ENCODE results near the gene MARCKSL1. TPM values are rescaled to one million over a fixed set of nuclear protein-coding genes. Genes with fewer than 3 reads are reported as not detected.

The MARCKSL1 gene
- total and polyA plus RNA-seq, 2 donors (not counting 1 experiment from before 2014, with no cell fraction given), result 73.2 to 106 TPM

DNA sequence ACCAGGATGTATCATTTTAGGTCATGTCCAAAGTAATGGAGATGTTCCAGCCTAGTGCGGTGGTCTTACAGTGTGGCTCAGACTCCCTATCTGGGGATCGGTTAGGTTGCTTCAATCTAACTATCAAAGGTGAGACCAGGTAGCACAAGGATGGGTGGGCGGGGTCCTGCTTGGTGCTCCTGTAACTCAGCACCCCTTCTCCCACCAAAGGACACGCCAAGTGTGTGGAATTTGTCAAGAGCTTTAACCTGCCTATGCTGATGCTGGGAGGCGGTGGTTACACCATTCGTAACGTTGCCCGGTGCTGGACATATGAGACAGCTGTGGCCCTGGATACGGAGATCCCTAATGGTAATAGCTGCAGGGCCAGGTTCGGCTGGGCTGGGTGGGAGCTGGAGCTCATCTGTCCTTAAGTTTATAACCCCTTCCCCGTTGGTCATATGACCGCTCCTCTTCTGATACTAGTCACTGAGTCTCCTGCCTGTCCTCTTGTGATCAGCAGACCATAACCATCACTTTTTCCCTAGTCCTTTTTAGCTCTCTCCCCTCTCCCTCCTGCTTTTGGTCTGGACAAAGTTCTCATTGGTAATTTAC is 5.4 kb downstream of the MARCKSL1 start:
- Histone ChIP-seq H3K4me1 (ENCODE audit: control insufficient read depth in 2 of 2, insufficient read depth in 2 of 2, low read length in 2 of 2) (peaks cover 18 to 19% of the 10 kb centered on the region in 2 donors), H4K20me1 (ENCODE audit: control insufficient read depth, insufficient read depth, low read length, poor library complexity, severe bottlenecking) (peaks cover 26% of the 10 kb centered on the region), H3K36me3 (replicated peaks in 1 of 2; ENCODE audit: control extremely low read depth in 1 of 2, control insufficient read depth in 1 of 2, extremely low read depth in 1 of 2, insufficient read depth in 2 of 2, low read length in 1 of 2) (peaks cover 1 to 74% of the 10 kb centered on the region in 2 experiments), H3K79me2 (ENCODE audit: control insufficient read depth, insufficient read depth, low read length) (peaks cover 32% of the 10 kb centered on the region), H3K27ac (ENCODE audit: low read length in 2 of 2) (peak overlapping the region in 1 of 2 donors; percentile 44), H3K9me3 (ENCODE audit: control extremely low read depth in 1 of 3, control insufficient read depth in 2 of 3, insufficient read depth in 1 of 3, low read length in 2 of 3) (no peaks in the 10 kb centered on the region), H2AFZ (ENCODE audit: insufficient read depth, low read depth, low read length, poor library complexity, severe bottlenecking) (no peak overlapping the region), H3K4me3 (ENCODE audit: control extremely low read depth in 1 of 5, extremely low read depth in 1 of 5, insufficient read depth in 1 of 5, low read depth in 2 of 5, low read length in 4 of 5) (no peak overlapping the region), H3K4me2 (replicated peaks; ENCODE audit: low read depth, low read length, poor library complexity, severe bottlenecking) (no peak overlapping the region), H3K27me3 (replicated peaks in 1 of 4; ENCODE audit: control extremely low read depth in 1 of 4, control insufficient read depth in 3 of 4, insufficient read depth in 4 of 4, low read length in 3 of 4) (no peaks in the 10 kb centered on the region), H3K9ac (ENCODE audit: low read length) (no peak overlapping the region)
- no peak for ATAC-seq (ENCODE audit: low read depth)
- intact Hi-C loops (cut with micrococcal nuclease), result no loop called here
- Mint-ChIP-seq H3K27ac (no peak overlapping the region), H3K4me1 (peaks cover 27% of the 10 kb centered on the region), H3K4me3 (no peak overlapping the region), H3K9me3 (ENCODE audit: insufficient read depth) (no peaks in the 10 kb centered on the region), H3K27me3 (no peaks in the 10 kb centered on the region)
- 95% methylated on average over 12 of the region's 12 CpGs for WGBS (ENCODE audit: insufficient coverage)
- POLR2A ChIA-PET, result interaction anchor here (0.8 to 1.3 kb wide), 2 partner anchors 9 to 39 kb away, joined by 4 read pairs; partner anchors contain the start of gene HDAC1
- no peak for DNase-seq
- TF ChIP-seq, protein P1, sequence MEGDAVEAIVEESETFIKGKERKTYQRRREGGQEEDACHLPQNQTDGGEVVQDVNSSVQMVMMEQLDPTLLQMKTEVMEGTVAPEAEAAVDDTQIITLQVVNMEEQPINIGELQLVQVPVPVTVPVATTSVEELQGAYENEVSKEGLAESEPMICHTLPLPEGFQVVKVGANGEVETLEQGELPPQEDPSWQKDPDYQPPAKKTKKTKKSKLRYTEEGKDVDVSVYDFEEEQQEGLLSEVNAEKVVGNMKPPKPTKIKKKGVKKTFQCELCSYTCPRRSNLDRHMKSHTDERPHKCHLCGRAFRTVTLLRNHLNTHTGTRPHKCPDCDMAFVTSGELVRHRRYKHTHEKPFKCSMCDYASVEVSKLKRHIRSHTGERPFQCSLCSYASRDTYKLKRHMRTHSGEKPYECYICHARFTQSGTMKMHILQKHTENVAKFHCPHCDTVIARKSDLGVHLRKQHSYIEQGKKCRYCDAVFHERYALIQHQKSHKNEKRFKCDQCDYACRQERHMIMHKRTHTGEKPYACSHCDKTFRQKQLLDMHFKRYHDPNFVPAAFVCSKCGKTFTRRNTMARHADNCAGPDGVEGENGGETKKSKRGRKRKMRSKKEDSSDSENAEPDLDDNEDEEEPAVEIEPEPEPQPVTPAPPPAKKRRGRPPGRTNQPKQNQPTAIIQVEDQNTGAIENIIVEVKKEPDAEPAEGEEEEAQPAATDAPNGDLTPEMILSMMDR (IDR thresholded peaks at IDR 0.05), result no peak
- no peak for TF ChIP-seq EZH2 (IDR thresholded peaks at IDR 0.05; ENCODE audit: borderline replicate concordance, insufficient read depth, low read depth, low read length, poor library complexity, severe bottlenecking)
- CTCF ChIA-PET, result interaction anchor here (0.9 to 1.5 kb wide), 5 partner anchors 12 to 115 kb away, joined by 3 to 6 read pairs (median 4); no protein-coding TSS in a partner anchor

DNA sequence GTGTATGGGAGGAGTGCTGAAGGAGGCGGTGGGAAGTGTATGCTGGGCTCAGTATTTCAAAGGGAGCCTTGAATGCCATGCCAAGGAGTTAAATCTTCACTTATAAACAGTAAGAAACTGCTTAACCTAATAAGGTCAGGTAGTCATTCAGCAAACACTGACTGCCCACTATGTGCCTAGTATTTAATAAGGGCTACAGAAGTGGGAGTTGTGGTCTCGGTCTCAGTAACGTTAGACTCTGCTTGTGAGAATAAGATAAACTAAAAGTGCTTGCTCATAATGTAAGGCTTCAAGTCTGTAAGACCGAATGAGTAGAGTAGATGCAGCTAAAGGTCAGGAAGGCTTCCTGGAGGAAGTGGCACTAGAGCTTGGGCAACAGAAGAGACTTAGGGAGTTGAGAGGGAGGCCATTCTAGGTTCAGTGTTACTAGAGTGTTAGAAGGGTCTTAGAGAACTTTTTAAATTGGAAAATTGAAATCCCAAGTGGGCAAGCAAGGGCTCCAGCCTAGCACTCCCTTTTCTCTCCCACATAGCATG is 6.0 kb downstream of the MARCKSL1 start:
- no peaks in the 10 kb centered on the region for H3K27me3 ChIP-seq (replicated peaks in 1 of 4; ENCODE audit: control extremely low read depth in 1 of 4, control insufficient read depth in 3 of 4, insufficient read depth in 4 of 4, low read length in 3 of 4)
- H2AFZ ChIP-seq (ENCODE audit: insufficient read depth, low read depth, low read length, poor library complexity, severe bottlenecking), result no peak overlapping the region
- H3K4me1 ChIP-seq (ENCODE audit: control insufficient read depth in 2 of 2, insufficient read depth in 2 of 2, low read length in 2 of 2), result peaks cover 18% of the 10 kb centered on the region in 2 donors
- ChIA-PET POLR2A (interaction anchor here (0.6 to 1.3 kb wide), 3 partner anchors 9 to 268 kb away, joined by 3 to 4 read pairs (median 4); partner anchors contain the start of gene HDAC1), CTCF (no interaction called here)
- H3K36me3 ChIP-seq (replicated peaks in 1 of 2; ENCODE audit: control extremely low read depth in 1 of 2, control insufficient read depth in 1 of 2, extremely low read depth in 1 of 2, insufficient read depth in 2 of 2, low read length in 1 of 2), result peaks cover 1 to 80% of the 10 kb centered on the region in 2 experiments
- H3K9ac ChIP-seq (ENCODE audit: low read length), result no peak overlapping the region
- intact Hi-C loops (cut with micrococcal nuclease), result no loop called here
- H3K4me3 ChIP-seq (ENCODE audit: control extremely low read depth in 1 of 5, extremely low read depth in 1 of 5, insufficient read depth in 1 of 5, low read depth in 2 of 5, low read length in 4 of 5), result no peak overlapping the region
- peak overlapping the region in 1 of 2 donors; percentile 44 for H3K27ac ChIP-seq (ENCODE audit: low read length in 2 of 2)
- H3K79me2 ChIP-seq (ENCODE audit: control insufficient read depth, insufficient read depth, low read length), result peaks cover 38% of the 10 kb centered on the region
- H3K9me3 Mint-ChIP-seq (ENCODE audit: insufficient read depth), result no peaks in the 10 kb centered on the region
- TF ChIP-seq EZH2 (IDR thresholded peaks at IDR 0.05; ENCODE audit: borderline replicate concordance, insufficient read depth, low read depth, low read length, poor library complexity, severe bottlenecking), result no peak
- TF ChIP-seq, protein P1 (IDR thresholded peaks at IDR 0.05), result no peak
- peaks cover 26% of the 10 kb centered on the region for H4K20me1 ChIP-seq (ENCODE audit: control insufficient read depth, insufficient read depth, low read length, poor library complexity, severe bottlenecking)
- peak overlapping the region; percentile 22 for H3K27ac Mint-ChIP-seq
- DNase-seq (no peak), ATAC-seq (ENCODE audit: low read depth) (no peak)
- WGBS (ENCODE audit: insufficient coverage), result 90% methylated on average over 3 of the region's 4 CpGs
- H3K4me2 ChIP-seq (replicated peaks; ENCODE audit: low read depth, low read length, poor library complexity, severe bottlenecking), result no peak overlapping the region
- peaks cover 26% of the 10 kb centered on the region for H3K4me1 Mint-ChIP-seq
- no peaks in the 10 kb centered on the region for H3K27me3 Mint-ChIP-seq
- no peak overlapping the region for H3K4me3 Mint-ChIP-seq
- H3K9me3 ChIP-seq (ENCODE audit: control extremely low read depth in 1 of 3, control insufficient read depth in 2 of 3, insufficient read depth in 1 of 3, low read length in 2 of 3), result no peaks in the 10 kb centered on the region

All from B cell (primary cell).